Testis (tissue), 2 donors: ENCODE measurements around the gene OGFRL1.

ENCODE experiments used
- CTCF ChIP-seq, 3 experiments: fragments of 450-650 bp in 2 of 3; fragments of 200-600 bp in 1 of 3; sonication (generic) in 1 of 3; IDR thresholded peaks; one replicate each; pipeline ENCODE4 v1.5.1; 2016 to 2019; ENCODE audit warnings: antibody characterized with exemption in 3 of 3, mild to moderate bottlenecking in 2 of 3, moderate library complexity in 1 of 3
- POLR2A ChIP-seq: fragments of 450-650 bp; IDR thresholded peaks from one replicate; pipeline ENCODE4 v1.6.1; 2017; ENCODE audit warnings: antibody characterized with exemption, mild to moderate bottlenecking, moderate library complexity

- no peak for TF ChIP-seq CTCF (IDR thresholded peaks at IDR 0.05)
- TF ChIP-seq POLR2A, result no peak
These were observed 38.5 kb upstream of the OGFRL1 start for GRCh38 chr6:71250099-71250602.
